ENCODE results near the gene CEP164.

CEP164 gene

DNA sequence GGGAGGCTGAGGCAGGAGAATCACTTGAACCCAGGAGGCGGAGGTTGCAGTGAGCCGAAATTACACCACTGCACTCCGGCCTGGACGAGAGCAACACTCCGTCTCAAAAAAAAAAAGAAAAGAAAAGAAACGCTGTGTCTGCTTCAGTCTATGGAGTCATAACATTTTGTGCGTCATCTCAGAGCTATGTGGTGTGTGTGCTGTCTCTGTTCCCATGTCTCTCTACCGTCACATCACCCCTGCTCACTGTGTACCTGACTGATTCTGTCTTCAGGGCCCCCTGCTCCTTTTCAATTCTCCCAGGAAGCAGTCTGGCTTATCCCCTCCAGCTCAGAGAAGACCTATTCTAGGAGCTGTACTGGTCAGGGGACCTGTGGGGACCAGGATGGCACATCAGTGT lies 29.5 kb upstream of the CEP164 start:
- H3K9ac ChIP-seq (ENCODE audit: low read depth, low read length): no peak overlapping the region
- peaks cover 3% of the 10 kb centered on the region; the same call in 1 of the 2 replicates for H3K36me3 ChIP-seq (ENCODE audit: insufficient read depth, low read length)
- peaks cover 24% of the 10 kb centered on the region for H3K4me1 ChIP-seq (ENCODE audit: insufficient read depth, low read length)
- no peaks in the 10 kb centered on the region for H3K9me3 ChIP-seq (ENCODE audit: control insufficient read depth, insufficient read depth, low read length)

DNA sequence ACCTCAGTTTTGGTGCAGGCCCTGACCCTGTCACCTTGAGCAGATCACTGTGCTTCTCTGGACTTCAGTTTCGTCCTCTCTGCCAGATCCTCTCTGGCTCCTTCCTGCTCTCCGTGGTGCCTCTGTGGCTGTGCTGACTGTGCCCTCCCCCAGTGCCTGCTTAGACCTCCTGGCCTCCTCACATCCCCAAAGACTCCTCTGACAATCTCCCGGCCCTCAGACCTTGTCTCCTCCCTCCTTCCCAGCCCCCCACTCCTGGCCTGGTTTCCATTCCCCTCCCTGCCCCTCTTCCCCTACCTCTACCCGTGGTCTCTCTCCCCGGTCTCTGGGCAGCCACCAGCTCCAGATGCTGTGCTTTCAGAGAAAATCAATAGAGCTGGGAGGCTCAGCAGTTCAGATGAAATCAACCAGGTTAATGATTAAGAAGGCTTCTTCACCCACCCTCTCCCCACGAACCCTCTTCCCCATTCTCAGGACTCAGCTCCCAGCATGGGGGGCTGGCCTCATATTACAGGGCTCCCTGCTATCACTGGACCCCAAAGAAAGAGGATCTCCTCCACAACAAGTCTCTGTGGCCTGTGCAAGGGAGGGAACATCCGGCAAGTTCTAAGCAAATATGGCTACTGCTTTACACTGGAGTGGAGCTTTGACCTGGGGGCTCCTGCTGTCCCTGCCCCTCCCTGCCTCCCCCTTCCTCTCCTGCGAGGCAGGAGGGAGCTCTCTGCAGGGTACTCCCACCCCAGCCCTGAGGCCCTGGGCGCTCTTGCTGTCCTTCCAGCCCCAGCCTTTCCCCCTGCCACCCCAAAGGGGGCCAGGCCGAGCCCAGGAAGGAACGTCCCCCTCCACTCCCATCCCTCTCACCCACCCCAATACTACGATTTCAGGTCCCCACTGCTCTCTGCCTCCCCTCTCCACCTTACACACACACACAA lies 28.0 kb upstream of the CEP164 start:
- no peaks in the 10 kb centered on the region for H3K9me3 ChIP-seq (ENCODE audit: control insufficient read depth, insufficient read depth, low read length)
- H3K4me1 ChIP-seq (ENCODE audit: insufficient read depth, low read length): peaks cover 38% of the 10 kb centered on the region
- H3K36me3 ChIP-seq (ENCODE audit: insufficient read depth, low read length): no peaks in the 10 kb centered on the region
- H3K9ac ChIP-seq (ENCODE audit: low read depth, low read length): peak overlapping the region; percentile 34; the same call in 1 of the 2 replicates

GRCh38 chr11:117300283-117300663 lies 27.4 kb upstream of the CEP164 start:
- Histone ChIP-seq H3K9ac (ENCODE audit: low read depth, low read length) (peak overlapping the region; percentile 34; the same call in 1 of the 2 replicates), H3K4me1 (ENCODE audit: insufficient read depth, low read length) (peaks cover 44% of the 10 kb centered on the region), H3K36me3 (ENCODE audit: insufficient read depth, low read length) (no peaks in the 10 kb centered on the region), H3K9me3 (ENCODE audit: control insufficient read depth, insufficient read depth, low read length) (no peaks in the 10 kb centered on the region)

DNA sequence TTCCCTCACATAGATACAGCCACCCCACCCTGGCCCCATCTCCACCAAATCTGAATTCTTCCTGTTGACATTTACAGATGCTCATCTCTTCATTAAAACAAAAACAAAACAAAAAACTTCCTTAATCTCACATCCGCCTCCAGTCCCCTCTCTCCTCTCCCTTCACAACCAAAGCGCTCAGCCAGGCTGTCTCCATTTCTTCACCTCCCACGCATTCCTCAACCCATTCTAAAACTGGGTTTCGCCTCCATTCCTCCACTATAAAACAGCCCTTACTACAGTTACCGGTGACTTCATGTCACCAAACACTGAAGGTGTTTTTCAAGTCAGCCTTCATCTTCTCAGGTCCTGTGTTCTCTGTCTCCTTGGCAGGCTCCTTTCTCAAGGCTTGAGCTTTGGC lies 26.9 kb upstream of the CEP164 start:
- Histone ChIP-seq H3K4me1 (ENCODE audit: insufficient read depth, low read length) (peaks cover 44% of the 10 kb centered on the region), H3K9ac (ENCODE audit: low read depth, low read length) (peak overlapping the region; percentile 34; the same call in 1 of the 2 replicates), H3K9me3 (ENCODE audit: control insufficient read depth, insufficient read depth, low read length) (no peaks in the 10 kb centered on the region), H3K36me3 (ENCODE audit: insufficient read depth, low read length) (no peaks in the 10 kb centered on the region)

DNA sequence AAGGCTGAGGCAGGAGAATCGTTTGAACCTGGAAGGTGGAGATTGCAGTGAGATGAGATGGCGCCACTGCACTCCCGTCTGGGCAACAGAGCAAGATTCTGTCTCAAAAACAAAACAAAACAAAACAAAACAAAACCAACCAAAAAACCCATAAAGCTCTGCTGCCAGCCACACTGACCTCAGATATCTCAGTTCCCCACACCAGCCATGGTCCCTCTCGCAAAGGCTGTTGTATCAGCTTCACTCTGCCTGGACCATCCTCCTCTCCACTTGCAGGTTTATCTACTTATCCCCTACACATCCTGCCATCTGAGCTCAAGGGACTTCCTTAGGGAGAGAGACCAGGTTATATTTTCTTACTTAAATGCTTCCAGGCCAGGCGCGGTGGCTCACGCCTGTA lies 25.4 kb upstream of the CEP164 start:
- Histone ChIP-seq H3K9ac (ENCODE audit: low read depth, low read length) (no peak overlapping the region), H3K36me3 (ENCODE audit: insufficient read depth, low read length) (no peaks in the 10 kb centered on the region), H3K4me1 (ENCODE audit: insufficient read depth, low read length) (peaks cover 44% of the 10 kb centered on the region)

DNA sequence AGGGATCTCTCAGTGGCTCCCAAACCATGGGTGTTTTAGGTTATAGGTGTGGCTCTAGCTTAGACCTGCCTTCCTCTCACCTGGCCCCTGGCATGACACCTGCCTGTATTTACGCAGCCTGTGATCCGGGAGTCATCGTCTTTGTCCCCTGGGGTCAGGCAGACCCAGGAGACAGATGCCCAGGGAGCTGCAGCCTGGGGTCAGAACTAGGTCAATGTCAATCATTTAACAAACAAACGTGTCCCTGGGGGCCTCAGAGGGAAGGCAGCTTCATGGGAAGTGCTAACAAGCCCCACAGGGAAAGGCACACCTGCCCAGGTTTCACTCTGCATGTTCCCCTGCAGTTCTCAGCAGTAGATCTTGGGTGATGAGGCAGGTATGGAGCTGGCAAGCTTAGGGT lies 24.6 kb upstream of the CEP164 start:
- Histone ChIP-seq H3K4me1 (ENCODE audit: insufficient read depth, low read length) (peaks cover 44% of the 10 kb centered on the region), H3K36me3 (ENCODE audit: insufficient read depth, low read length) (no peaks in the 10 kb centered on the region), H3K9me3 (ENCODE audit: control insufficient read depth, insufficient read depth, low read length) (no peaks in the 10 kb centered on the region), H3K9ac (ENCODE audit: low read depth, low read length) (no peak overlapping the region)

More for the DNA sequence above, 25.4 kb upstream of the CEP164 start:
- no peaks in the 10 kb centered on the region for H3K9me3 ChIP-seq (ENCODE audit: control insufficient read depth, insufficient read depth, low read length)

GRCh38 chr11:117303646-117304315 lies 23.9 kb upstream of the CEP164 start:
- H3K9me3 ChIP-seq (ENCODE audit: control insufficient read depth, insufficient read depth, low read length): no peaks in the 10 kb centered on the region
- H3K9ac ChIP-seq (ENCODE audit: low read depth, low read length): no peak overlapping the region
- H3K36me3 ChIP-seq (ENCODE audit: insufficient read depth, low read length): no peaks in the 10 kb centered on the region
- peaks cover 44% of the 10 kb centered on the region for H3K4me1 ChIP-seq (ENCODE audit: insufficient read depth, low read length)

- Histone ChIP-seq H3K4me1 (ENCODE audit: insufficient read depth, low read length) (peaks cover 31% of the 10 kb centered on the region), H3K36me3 (ENCODE audit: insufficient read depth, low read length) (no peaks in the 10 kb centered on the region), H3K9me3 (ENCODE audit: control insufficient read depth, insufficient read depth, low read length) (no peaks in the 10 kb centered on the region), H3K9ac (ENCODE audit: low read depth, low read length) (no peak overlapping the region)
These were observed 22.5 kb upstream of the CEP164 start for GRCh38 chr11:117305145-117305544.

DNA sequence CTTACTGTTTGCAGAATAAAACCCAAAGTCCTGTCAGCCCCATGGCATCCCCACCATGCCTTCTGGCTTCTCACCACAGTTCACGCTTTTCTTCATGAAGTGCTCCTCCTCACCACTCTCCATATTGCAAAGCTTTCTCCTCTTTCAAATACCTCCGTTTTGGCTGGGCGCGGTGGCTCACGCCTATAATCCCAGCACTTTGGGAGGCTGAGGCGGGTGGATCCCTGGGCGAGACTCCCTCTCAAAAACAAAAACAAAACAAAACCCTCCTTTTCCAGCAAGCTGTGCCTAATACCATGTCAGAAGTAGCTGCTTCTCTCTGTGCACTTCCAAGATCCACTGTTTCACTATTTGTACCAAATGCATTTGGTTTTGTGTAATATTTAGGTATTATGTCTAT lies 18.3 kb upstream of the CEP164 start:
- H3K9ac ChIP-seq (ENCODE audit: low read depth, low read length): no peak overlapping the region
- H3K9me3 ChIP-seq (ENCODE audit: control insufficient read depth, insufficient read depth, low read length): no peaks in the 10 kb centered on the region
- H3K4me1 ChIP-seq (ENCODE audit: insufficient read depth, low read length): peaks cover 9% of the 10 kb centered on the region
- H3K36me3 ChIP-seq (ENCODE audit: insufficient read depth, low read length): no peaks in the 10 kb centered on the region

DNA sequence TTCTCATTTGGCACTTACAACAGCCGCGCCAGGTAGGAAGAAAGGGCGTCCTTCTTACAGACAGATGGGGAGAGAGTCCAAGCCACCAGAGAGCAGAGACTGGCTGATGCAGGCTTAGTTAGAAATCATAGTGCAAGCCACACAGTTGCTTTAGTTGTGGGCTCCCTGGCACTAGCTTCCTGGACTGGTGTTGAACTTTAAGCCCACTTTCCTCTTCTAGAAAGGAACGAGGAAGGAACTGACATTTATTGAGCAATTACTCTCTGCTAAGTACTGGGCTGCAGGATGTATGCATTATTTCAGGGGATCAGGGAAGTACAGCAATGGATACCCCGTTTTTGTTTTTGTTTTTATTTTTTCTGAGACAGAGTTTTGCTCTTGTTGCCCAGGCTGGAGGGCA lies 14.6 kb upstream of the CEP164 start:
- H3K9ac ChIP-seq (ENCODE audit: low read depth, low read length): no peak overlapping the region
- no peaks in the 10 kb centered on the region for H3K4me1 ChIP-seq (ENCODE audit: insufficient read depth, low read length)
- H3K36me3 ChIP-seq (ENCODE audit: insufficient read depth, low read length): no peaks in the 10 kb centered on the region
- no peaks in the 10 kb centered on the region for H3K9me3 ChIP-seq (ENCODE audit: control insufficient read depth, insufficient read depth, low read length)

DNA sequence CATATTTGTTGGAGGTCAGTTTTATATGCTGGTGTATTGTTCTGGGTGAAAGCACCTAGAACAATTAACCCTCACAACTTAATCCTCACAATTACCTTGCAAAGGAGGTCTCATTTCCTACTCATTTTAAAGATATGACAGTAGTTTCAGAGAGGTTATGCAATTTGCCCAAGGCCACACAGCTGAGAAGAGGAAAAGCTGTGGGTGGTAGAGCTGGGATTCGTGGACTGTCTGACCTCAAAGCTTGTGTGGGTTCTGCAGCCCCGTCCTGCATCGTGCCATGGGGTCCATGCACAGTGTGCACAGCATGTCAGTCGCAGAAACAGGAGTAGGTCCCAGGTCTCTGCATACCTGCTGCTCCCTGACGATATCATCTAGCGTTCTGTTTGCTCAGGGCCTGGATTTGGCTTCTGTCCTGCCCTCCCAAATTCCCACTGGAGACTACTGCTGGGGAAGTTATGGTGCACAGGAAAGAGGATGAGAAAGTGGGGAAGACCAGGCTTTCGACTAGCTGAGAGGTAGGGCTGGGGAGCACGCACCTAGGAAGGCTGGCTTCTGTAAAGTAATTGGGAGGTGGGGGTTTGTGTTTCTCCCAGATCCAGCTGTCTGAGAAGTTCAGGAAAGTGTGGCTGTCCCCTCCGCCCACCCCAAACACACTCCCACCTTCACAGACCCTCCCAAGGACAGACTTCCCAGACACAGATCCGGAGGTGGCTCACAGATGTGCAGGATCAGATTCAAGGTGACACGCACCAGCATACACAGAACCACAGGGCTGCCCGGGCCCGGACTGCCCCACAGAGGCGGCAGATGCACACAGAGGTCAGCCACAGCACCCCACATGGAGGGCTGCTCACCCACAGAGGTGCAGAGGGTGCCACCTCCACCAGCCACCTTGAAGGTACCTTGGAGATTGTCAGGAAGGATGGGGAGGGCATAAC lies 13.6 kb upstream of the CEP164 start:
- Histone ChIP-seq H3K36me3 (ENCODE audit: insufficient read depth, low read length) (no peaks in the 10 kb centered on the region), H3K9me3 (ENCODE audit: control insufficient read depth, insufficient read depth, low read length) (no peaks in the 10 kb centered on the region), H3K9ac (ENCODE audit: low read depth, low read length) (peak overlapping the region; percentile 84; the same call in 1 of the 2 replicates)

GRCh38 chr11:117314840-117315239 lies 12.8 kb upstream of the CEP164 start:
- no peaks in the 10 kb centered on the region for H3K36me3 ChIP-seq (ENCODE audit: insufficient read depth, low read length)
- no peaks in the 10 kb centered on the region for H3K4me1 ChIP-seq (ENCODE audit: insufficient read depth, low read length)
- no peaks in the 10 kb centered on the region for H3K9me3 ChIP-seq (ENCODE audit: control insufficient read depth, insufficient read depth, low read length)
- peak overlapping the region; percentile 84; the same call in 1 of the 2 replicates for H3K9ac ChIP-seq (ENCODE audit: low read depth, low read length)

More for the DNA sequence above, 13.6 kb upstream of the CEP164 start:
- no peaks in the 10 kb centered on the region for H3K4me1 ChIP-seq (ENCODE audit: insufficient read depth, low read length)

DNA sequence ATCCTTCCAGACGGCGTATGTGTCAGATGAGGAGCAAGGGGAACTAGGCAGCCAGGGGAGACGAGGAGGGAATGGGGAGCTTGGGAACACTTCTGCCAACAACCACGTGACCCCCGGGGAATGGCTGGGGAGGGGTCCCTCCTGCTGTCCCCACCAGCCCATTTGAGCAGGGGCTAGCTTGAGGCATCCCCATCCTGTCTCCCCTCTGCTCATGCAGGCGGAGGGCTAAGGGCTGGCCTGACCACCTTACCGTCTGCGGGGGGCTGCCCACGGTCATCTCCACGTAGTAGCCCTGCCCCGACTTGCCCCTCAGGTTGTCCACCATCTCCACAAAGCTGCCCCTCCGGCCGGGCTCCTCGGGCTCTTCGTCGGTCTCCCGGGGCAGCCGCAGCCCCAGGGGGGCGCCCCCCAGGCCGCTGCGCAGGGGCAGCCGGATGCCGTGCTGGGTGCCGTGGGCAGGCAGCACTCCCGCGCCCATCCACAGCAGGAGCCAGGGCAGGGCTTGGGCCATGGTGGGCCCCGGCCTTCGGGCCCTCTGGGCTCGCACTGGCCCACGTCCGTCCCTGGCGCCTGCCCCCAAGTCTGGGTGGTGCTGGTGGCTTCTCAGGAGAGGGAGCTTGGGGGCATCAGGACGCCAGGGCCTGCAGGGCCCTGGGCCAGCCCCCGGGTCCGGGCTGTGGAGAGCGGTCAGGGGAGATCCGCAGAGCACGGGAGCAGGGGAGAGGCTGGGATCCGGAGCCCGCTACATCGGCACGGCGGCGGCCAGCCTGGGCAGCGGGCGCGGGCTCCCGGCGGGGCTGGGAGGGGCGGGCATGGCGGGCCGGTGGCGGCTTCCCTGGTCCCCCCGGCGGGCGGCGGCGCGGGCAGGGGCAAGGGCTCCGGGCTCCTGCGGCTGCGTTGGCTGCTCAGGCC lies 12.1 kb upstream of the CEP164 start:
- no peaks in the 10 kb centered on the region for H3K4me1 ChIP-seq (ENCODE audit: insufficient read depth, low read length)
- peak overlapping the region; percentile 84; the same call in 1 of the 2 replicates for H3K9ac ChIP-seq (ENCODE audit: low read depth, low read length)
- H3K9me3 ChIP-seq (ENCODE audit: control insufficient read depth, insufficient read depth, low read length): no peaks in the 10 kb centered on the region
- no peaks in the 10 kb centered on the region for H3K36me3 ChIP-seq (ENCODE audit: insufficient read depth, low read length)

Data from ES-I3 (cell line).